ENCODE data around the gene CBY1.
"Not testable (repeated sequence)": the region's sequence is repeated elsewhere in the genome, so short reads cannot be mapped to it uniquely, and the experiment has no call there.

Gene CBY1

DNA sequence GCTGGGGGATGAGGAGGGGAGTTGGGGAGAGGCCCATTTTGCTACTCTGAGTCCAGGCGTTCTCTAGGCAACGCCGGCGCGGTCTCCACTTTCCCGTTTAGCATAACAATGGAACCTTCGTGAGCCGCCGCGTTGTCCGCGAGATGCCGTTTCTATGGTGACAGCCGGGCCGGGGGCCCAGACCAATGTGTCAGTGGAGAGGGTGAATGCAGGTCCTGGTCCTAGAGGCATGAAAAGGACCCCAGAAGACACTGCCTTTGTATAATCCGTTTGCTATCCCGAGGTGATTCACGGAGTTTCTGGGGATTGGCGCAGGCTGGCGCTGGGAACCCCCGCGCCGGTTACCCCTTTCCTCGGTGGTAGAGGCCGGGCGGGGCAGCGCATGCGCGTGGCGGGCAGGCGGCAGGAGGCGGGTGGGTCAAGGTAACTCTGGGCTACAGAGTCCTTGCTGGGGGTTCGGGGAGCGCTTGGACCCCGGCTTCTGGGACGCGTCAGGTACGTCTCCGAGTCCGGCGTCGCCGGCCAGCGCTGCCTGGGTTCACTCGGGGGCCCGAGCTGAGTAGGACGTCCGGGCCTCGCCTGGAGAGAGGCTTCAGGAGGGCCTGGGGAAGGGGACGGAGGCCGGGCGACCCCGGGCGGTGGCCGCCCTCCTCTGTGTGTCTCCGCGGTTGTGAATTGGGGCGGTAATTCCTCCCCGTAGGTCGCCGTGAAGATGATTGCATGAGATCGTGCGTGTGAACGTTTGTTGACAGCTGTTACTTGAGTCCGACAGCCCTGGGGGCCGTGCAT, at the start of gene CBY1, which contains the start of gene FAM227A:
TSS of gene CBY1 (plus strand) at position 383 of the 789 bp plus-strand sequence. CDS start 11,417 bp downstream, outside the sequence.
TSS of gene FAM227A (minus strand) at position 137 of the 789 bp plus-strand sequence. CDS start 6,224 bp downstream, outside the sequence.
- H3K36me3 ChIP-seq (ENCODE audit: control insufficient read depth, insufficient read depth, low read length) = no peaks in the 10 kb centered on the region
- no peaks in the 10 kb centered on the region for H3K27me3 ChIP-seq (ENCODE audit: control insufficient read depth, insufficient read depth, low read length)
- peaks cover 9% of the 10 kb centered on the region for H3K4me1 ChIP-seq (ENCODE audit: control insufficient read depth, insufficient read depth, low read length)
- H3K9ac ChIP-seq (ENCODE audit: low read length) = peak within 1 kb of the TSS; percentile 92
- H3K27ac ChIP-seq (ENCODE audit: low read depth, low read length) = peak within 1 kb of the TSS; percentile 96
- peak within 1 kb of the TSS; percentile 92 for H3K4me3 ChIP-seq (ENCODE audit: low read length)

DNA sequence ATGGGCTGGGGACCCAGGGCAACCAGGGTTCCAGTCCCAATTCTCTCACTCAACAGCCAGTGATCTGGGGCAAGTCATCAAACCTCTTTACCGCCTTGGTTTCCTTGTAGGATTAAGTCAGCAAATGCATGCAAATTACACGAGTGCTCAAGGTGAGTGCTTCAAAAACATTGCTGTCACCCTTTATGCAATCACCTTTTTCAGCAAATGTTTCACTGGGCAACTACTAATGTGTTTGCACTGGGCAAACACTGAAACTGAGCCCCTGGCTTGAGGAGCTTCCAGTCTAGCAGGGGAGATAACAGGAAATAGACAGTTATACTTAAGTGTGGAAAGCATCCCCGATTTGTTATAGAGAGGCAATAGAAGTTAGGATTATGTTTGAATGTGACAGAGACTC, 48.8 kb upstream of the CBY1 start:
- no peaks in the 10 kb centered on the region for H3K27me3 ChIP-seq (ENCODE audit: control insufficient read depth, insufficient read depth, low read length)
- H3K36me3 ChIP-seq (ENCODE audit: control insufficient read depth, insufficient read depth, low read length) = no peaks in the 10 kb centered on the region

DNA sequence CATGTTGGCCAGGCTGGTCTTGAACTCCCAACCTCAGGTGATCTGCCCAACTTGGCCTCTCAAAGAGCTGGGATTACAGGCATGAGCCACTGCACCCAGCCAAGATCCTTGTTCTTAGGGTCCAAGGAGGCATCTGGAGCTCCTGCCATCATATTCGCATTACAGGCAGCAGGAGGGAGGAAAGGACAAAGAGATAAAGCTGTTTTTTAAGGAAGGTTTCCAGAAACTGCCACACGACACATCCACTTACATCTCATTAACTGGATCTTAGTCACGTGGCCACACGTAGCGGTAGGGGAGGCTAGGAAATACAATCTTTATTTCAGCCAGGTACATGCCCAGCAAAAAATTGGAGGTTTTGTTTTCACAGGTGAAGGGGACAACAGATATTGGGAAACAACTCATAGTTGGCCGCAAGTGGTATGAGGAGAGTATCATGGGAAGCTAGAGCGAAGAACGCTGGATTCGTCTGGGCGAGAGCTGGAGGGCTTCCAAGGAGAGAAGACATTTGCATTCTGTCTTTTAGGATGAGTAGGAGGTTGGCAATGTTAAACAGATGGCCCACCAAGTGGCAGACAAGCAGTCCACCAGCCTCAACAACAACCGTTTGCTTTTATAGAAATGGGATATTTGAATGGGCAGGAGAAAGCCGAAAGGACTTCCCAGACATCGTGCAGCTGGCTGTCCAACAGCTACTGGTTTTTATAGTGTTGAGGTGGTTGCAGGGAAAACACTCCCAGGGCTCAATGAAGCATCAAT, 47.3 kb upstream of the CBY1 start:
- no peak overlapping the region for H3K9ac ChIP-seq (ENCODE audit: low read length)
- no peaks in the 10 kb centered on the region for H3K36me3 ChIP-seq (ENCODE audit: control insufficient read depth, insufficient read depth, low read length)

More for the DNA sequence above, 48.8 kb upstream of the CBY1 start:
- H3K27ac ChIP-seq (ENCODE audit: low read depth, low read length) = no peak overlapping the region
- no peak overlapping the region for H3K4me3 ChIP-seq (ENCODE audit: low read length)
- H3K9ac ChIP-seq (ENCODE audit: low read length) = no peak overlapping the region
- no peaks in the 10 kb centered on the region for H3K4me1 ChIP-seq (ENCODE audit: control insufficient read depth, insufficient read depth, low read length)

DNA sequence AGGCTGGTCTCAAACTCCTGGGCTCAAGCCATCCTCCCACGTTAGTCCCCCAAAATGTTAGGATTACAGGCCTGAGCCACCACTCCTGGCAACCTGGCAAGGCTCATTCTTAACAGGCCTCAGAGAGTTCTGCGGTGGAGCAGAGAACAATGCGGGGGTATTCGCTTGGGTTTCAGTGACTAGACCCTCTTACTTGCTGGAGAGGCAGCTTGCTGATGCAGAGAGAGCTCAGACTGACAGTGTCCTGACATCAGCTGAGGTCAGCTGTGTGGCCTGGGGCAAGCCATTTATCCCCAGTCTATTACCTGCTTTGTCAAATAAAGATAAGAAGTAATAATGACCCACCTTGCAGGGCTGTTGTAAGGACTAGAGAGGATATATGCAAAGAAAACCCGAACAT, 46.2 kb upstream of the CBY1 start:
- H3K9ac ChIP-seq (ENCODE audit: low read length) = no peak overlapping the region
- no peak overlapping the region for H3K27ac ChIP-seq (ENCODE audit: low read depth, low read length)
- no peak overlapping the region for H3K4me3 ChIP-seq (ENCODE audit: low read length)
- no peaks in the 10 kb centered on the region for H3K36me3 ChIP-seq (ENCODE audit: control insufficient read depth, insufficient read depth, low read length)
- peaks cover 3% of the 10 kb centered on the region for H3K4me1 ChIP-seq (ENCODE audit: control insufficient read depth, insufficient read depth, low read length)
- no peaks in the 10 kb centered on the region for H3K27me3 ChIP-seq (ENCODE audit: control insufficient read depth, insufficient read depth, low read length)

More for the DNA sequence above, 47.3 kb upstream of the CBY1 start:
- Histone ChIP-seq H3K27me3 (ENCODE audit: control insufficient read depth, insufficient read depth, low read length) (no peaks in the 10 kb centered on the region), H3K4me3 (ENCODE audit: low read length) (no peak overlapping the region), H3K4me1 (ENCODE audit: control insufficient read depth, insufficient read depth, low read length) (peaks cover 3% of the 10 kb centered on the region), H3K27ac (ENCODE audit: low read depth, low read length) (no peak overlapping the region)

DNA sequence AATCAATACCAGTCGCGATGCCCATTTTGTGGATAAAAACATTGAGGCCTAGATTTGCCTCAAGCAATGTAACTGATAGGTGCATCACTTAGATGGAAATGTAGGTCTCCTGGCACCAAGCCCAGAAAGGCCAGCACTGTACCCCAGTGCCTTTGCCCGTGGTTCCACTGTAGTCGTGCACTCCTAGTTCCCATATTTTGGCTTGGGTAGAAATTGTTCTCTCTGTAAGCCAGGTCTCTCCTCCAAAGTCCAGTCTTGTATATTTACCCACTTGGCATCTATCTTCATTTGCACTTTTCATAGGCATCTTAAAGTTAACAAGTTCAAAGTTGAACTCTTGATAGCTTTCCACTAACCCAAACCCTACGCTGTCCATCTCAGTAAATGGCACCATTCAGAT, 44.9 kb upstream of the CBY1 start:
- H3K36me3 ChIP-seq (ENCODE audit: control insufficient read depth, insufficient read depth, low read length) = no peaks in the 10 kb centered on the region
- H3K27me3 ChIP-seq (ENCODE audit: control insufficient read depth, insufficient read depth, low read length) = no peaks in the 10 kb centered on the region
- H3K27ac ChIP-seq (ENCODE audit: low read depth, low read length) = no peak overlapping the region
- peaks cover 3% of the 10 kb centered on the region for H3K4me1 ChIP-seq (ENCODE audit: control insufficient read depth, insufficient read depth, low read length)
- H3K9ac ChIP-seq (ENCODE audit: low read length) = no peak overlapping the region
- no peak overlapping the region for H3K4me3 ChIP-seq (ENCODE audit: low read length)

DNA sequence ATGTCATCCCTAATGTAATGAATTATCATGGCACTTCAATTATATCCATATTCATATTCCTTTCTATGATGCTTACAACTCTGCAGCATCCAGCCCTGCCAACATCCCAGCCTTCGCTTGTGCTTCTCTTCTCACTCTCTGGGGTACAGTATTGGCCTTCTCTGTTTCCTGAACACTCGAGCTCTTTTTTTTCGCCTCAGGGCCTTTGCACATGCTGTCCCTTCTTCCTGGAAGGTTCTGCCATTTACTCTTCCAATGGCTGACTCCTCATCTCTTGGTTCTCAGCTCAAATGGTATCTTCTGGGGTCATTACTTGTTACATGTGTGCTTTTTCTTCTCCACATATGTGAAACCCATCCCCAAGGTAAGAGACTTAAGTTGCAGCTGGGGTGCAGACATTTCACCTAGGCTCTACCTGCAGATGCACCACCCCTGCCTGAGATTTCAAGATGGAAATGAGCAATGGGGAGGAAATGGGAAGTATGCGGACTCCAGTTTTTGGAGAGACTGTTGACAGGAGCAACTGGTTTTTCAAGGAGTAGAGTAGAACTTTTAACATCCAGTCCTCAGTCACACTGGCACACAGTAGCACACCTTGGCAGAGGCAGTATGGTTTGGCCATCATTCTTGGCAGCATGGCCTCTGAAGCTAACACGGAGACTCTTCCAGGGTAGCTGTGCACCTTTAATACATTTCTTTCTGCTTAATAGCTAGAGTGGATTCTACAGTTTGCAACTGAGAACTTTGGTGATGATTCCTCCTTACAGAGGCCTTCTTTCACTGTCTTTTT, 44.0 kb upstream of the CBY1 start:
- H3K36me3 ChIP-seq (ENCODE audit: control insufficient read depth, insufficient read depth, low read length) = no peaks in the 10 kb centered on the region
- peaks cover 3% of the 10 kb centered on the region for H3K4me1 ChIP-seq (ENCODE audit: control insufficient read depth, insufficient read depth, low read length)
- H3K4me3 ChIP-seq (ENCODE audit: low read length) = no peak overlapping the region
- H3K27me3 ChIP-seq (ENCODE audit: control insufficient read depth, insufficient read depth, low read length) = no peaks in the 10 kb centered on the region
- H3K9ac ChIP-seq (ENCODE audit: low read length) = no peak overlapping the region
- H3K27ac ChIP-seq (ENCODE audit: low read depth, low read length) = no peak overlapping the region

DNA sequence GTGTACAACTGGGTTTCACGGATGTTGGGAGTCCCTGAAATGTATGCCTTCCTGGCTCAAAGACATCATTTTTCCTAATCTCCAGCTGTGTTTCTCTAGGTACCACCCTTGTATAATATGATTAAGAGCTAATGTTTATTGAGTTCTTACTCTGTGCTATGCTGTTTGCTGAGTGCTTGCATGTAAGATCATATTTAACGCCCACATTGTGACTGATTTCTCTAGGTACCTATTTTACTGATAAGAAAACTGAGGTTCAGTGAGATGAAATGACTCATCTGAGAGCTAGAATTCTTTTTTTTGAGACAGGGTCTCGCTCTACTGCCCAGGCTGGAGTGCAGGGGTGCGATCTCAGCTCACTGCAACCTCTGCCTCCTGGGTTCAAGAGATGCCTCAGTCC, 42.9 kb upstream of the CBY1 start:
- no peak overlapping the region for H3K9ac ChIP-seq (ENCODE audit: low read length)
- no peaks in the 10 kb centered on the region for H3K27me3 ChIP-seq (ENCODE audit: control insufficient read depth, insufficient read depth, low read length)
- no peak overlapping the region for H3K4me3 ChIP-seq (ENCODE audit: low read length)
- H3K27ac ChIP-seq (ENCODE audit: low read depth, low read length) = no peak overlapping the region
- H3K36me3 ChIP-seq (ENCODE audit: control insufficient read depth, insufficient read depth, low read length) = no peaks in the 10 kb centered on the region
- peaks cover 3% of the 10 kb centered on the region for H3K4me1 ChIP-seq (ENCODE audit: control insufficient read depth, insufficient read depth, low read length)

DNA sequence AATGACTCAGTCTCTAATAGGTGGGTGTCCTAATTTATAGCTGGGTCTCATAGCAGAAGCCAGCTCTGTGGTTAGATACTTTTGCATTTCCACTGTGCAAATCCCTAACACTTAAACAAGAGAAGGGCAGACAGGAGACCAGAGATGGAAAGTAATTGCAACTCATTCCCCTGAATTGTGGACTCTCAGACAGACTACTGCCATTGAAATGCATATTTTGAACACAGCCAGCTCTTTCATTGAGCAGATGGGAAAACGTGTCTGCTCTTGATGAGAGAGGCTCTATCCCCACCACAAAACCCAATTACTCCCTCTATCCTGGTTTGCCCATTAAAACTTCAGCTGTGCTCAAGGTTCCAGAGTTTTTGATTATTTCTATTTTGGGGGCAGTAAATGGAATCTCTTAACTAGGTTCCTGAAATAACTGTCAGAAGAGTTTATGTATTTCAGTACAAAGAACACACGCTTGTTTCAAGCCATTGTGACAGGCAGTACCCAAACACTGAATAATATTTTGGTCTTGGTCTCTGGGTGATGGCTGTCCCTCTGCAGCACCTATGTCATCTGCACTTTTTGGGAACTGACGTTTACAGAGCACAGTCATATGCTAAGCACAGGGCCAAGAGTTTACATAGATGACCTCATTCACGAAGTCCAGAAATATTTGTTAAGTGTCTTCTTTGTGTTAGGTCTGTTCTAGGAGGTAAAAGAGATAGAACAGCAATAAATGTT, 41.9 kb upstream of the CBY1 start:
- no peaks in the 10 kb centered on the region for H3K36me3 ChIP-seq (ENCODE audit: control insufficient read depth, insufficient read depth, low read length)
- no peak overlapping the region for H3K4me3 ChIP-seq (ENCODE audit: low read length)
- no peak overlapping the region for H3K9ac ChIP-seq (ENCODE audit: low read length)
- no peaks in the 10 kb centered on the region for H3K27me3 ChIP-seq (ENCODE audit: control insufficient read depth, insufficient read depth, low read length)
- no peak overlapping the region for H3K27ac ChIP-seq (ENCODE audit: low read depth, low read length)
- H3K4me1 ChIP-seq (ENCODE audit: control insufficient read depth, insufficient read depth, low read length) = peaks cover 3% of the 10 kb centered on the region

DNA sequence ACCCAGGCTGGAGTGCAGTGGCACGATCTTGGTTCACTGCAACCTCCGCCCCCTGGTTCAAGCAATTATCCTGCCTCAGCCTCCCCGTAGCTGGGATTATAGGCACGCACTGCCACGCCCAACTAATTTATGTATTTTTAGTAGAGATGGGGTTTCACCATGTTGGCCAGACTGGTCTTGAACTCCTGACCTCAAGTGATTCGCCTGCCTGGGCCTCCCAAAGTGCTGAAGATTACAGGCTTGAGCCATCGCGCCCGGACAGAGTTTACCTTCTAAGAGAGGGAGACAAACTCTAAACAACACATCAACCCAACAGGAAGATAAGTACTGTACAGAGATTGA, 41.4 kb upstream of the CBY1 start:
- H3K27me3 ChIP-seq (ENCODE audit: control insufficient read depth, insufficient read depth, low read length); H3K9ac ChIP-seq (ENCODE audit: low read length); H3K36me3 ChIP-seq (ENCODE audit: control insufficient read depth, insufficient read depth, low read length); H3K4me1 ChIP-seq (ENCODE audit: control insufficient read depth, insufficient read depth, low read length); H3K27ac ChIP-seq (ENCODE audit: low read depth, low read length); H3K4me3 ChIP-seq (ENCODE audit: low read length): not testable (repeated sequence)

DNA sequence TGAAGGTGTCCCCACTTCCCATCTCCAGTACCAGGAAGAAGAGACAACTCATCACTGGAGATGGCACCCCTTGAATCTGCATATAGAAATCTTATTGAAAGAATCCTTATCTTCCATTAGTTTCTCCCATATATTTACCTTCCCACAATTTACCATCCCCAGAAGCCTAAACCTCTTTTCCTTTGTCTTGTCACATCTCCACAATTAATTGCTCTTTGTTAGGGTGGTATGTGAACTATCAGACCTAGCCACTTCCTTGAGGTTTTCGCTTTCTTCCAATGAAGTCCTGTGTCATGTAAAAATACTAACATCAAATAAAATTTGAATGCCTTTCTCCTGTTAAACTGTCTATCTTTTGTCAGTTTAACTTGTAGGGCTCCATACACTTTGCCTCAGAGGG, 38.2 kb upstream of the CBY1 start:
- H3K9ac ChIP-seq (ENCODE audit: low read length) = no peak overlapping the region
- no peak overlapping the region for H3K4me3 ChIP-seq (ENCODE audit: low read length)
- H3K27ac ChIP-seq (ENCODE audit: low read depth, low read length) = no peak overlapping the region
- no peaks in the 10 kb centered on the region for H3K36me3 ChIP-seq (ENCODE audit: control insufficient read depth, insufficient read depth, low read length)
- H3K4me1 ChIP-seq (ENCODE audit: control insufficient read depth, insufficient read depth, low read length) = peaks cover 3% of the 10 kb centered on the region
- no peaks in the 10 kb centered on the region for H3K27me3 ChIP-seq (ENCODE audit: control insufficient read depth, insufficient read depth, low read length)

DNA sequence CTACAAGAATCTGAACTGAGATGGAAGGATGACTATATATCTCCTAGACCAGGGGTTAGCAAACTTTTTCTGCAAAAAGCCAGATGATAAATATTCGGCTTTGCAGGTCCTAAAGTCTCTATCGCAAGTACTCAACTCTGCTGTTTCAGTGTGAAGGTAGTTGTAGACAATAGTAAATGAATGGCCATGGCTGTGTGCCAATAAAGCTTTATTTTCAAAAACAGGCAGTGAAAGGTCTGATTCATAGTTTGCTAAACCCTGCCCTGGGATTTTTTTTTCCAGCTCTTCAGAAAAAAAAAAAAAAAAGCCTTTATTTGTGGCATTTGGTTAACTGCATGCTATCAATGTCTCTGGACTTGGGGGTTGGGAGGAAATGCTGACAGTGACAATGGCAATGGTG, 37.8 kb upstream of the CBY1 start:
- no peak overlapping the region for H3K4me3 ChIP-seq (ENCODE audit: low read length)
- H3K27ac ChIP-seq (ENCODE audit: low read depth, low read length) = no peak overlapping the region
- no peaks in the 10 kb centered on the region for H3K27me3 ChIP-seq (ENCODE audit: control insufficient read depth, insufficient read depth, low read length)
- no peak overlapping the region for H3K9ac ChIP-seq (ENCODE audit: low read length)
- no peaks in the 10 kb centered on the region for H3K36me3 ChIP-seq (ENCODE audit: control insufficient read depth, insufficient read depth, low read length)
- peaks cover 3% of the 10 kb centered on the region for H3K4me1 ChIP-seq (ENCODE audit: control insufficient read depth, insufficient read depth, low read length)

DNA sequence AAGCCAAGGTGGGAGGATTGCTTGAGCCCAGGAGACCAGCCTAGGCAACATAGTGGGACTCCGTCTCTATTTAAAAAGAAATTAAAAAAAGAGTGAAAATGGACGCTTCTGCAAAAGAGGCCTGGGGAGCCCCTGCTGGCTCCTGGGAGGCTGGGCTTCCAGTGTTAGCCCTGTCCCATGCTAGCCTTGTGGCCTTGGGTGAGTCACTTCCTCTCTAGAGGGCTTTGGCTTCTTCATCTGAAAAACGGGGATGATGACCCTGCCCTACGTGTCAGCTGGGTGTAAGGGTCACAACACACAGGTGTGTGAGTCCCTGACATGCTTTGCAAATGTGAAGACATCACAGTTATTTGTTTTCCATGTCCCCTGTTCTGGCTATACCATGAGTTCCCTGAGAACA, 33.1 kb upstream of the CBY1 start:
- no peak overlapping the region for H3K27ac ChIP-seq (ENCODE audit: low read depth, low read length)
- no peaks in the 10 kb centered on the region for H3K27me3 ChIP-seq (ENCODE audit: control insufficient read depth, insufficient read depth, low read length)
- no peaks in the 10 kb centered on the region for H3K4me1 ChIP-seq (ENCODE audit: control insufficient read depth, insufficient read depth, low read length)
- H3K4me3 ChIP-seq (ENCODE audit: low read length) = no peak overlapping the region
- no peaks in the 10 kb centered on the region for H3K36me3 ChIP-seq (ENCODE audit: control insufficient read depth, insufficient read depth, low read length)
- H3K9ac ChIP-seq (ENCODE audit: low read length) = no peak overlapping the region
